Peyer's patch (tissue), 4 donors: Measurements from ENCODE around the gene RHAG. TPM values are rescaled to one million over a fixed set of nuclear protein-coding genes. Genes with fewer than 3 reads are reported as not detected.

Experiments
- DNase-seq, 3 donors: peaks; one replicate each; pipeline ENCODE4 v3.0.0-alpha.2; 2017 to 2019
- H3K27ac ChIP-seq, 4 donors: fragments of 200-600 bp; sonication (generic); one replicate each; pipeline ENCODE4 v1.5.1; 2016 to 2019
- H3K27me3 ChIP-seq, 2 donors: fragments of 200-600 bp; sonication (generic); one replicate each; pipeline ENCODE4 v1.5.1; 2019
- H3K36me3 ChIP-seq, 3 donors: fragments of 200-600 bp; sonication (generic); one replicate each; pipeline ENCODE4 v1.5.1; 2016 to 2019
- H3K4me1 ChIP-seq, 4 donors: fragments of 200-600 bp; sonication (generic); one replicate each; pipeline ENCODE4 v1.5.1; 2016 to 2019
- H3K4me3 ChIP-seq, 4 donors: fragments of 200-600 bp; sonication (generic); 1 replicate in 3 of 4; 2 replicates in 1 of 4; pipeline ENCODE4 v1.5.1; 2016 to 2019; ENCODE audit warnings: mild to moderate bottlenecking in 1 of 4
- H3K9me3 ChIP-seq, 4 donors: fragments of 200-600 bp; sonication (generic); one replicate each; pipeline ENCODE4 v1.5.1; 2016 to 2019; ENCODE audit warnings: mild to moderate bottlenecking in 1 of 4
- CTCF ChIP-seq, 6 experiments: fragments of 450-650 bp in 4 of 6; fragments of 200-600 bp in 2 of 6; sonication (generic) in 1 of 6; IDR thresholded peaks; one replicate each; pipeline ENCODE4 v1.5.1; 2017 to 2019; ENCODE audit warnings: antibody characterized with exemption in 6 of 6, mild to moderate bottlenecking in 3 of 6, moderate library complexity in 1 of 6
- POLR2A ChIP-seq, 2 donors: fragments of 450-650 bp; IDR thresholded peaks; one replicate each; pipeline ENCODE4 v1.5.1; 2017; ENCODE audit warnings: antibody characterized with exemption in 2 of 2, mild to moderate bottlenecking in 2 of 2, moderate library complexity in 2 of 2
- total RNA-seq, 4 donors: library from RNA; depleted of rRNA; stranded (reverse); fragments of >200 nt; gene quantifications; one replicate each; pipeline ENCODE4 v1.1.0, GENCODE V29; 2016

RHAG gene
- total RNA-seq, 4 donors from 2014 or later: not detected

GRCh38 chr6:49558238-49558637, 78.4 kb downstream of the RHAG start:
- no peak overlapping the region for H3K27ac ChIP-seq
- TF ChIP-seq CTCF (IDR thresholded peaks at IDR 0.05) (no peak), POLR2A (IDR thresholded peaks at IDR 0.05) (no peak)
- no peak for DNase-seq

GRCh38 chr6:49557177-49557576, 79.5 kb downstream of the RHAG start:
- Histone ChIP-seq H3K36me3 (no peaks in the 10 kb centered on the region), H3K27ac (peak overlapping the region in 1 of 4 donors; percentile 67), H3K4me1 (no peaks in the 10 kb centered on the region), H3K4me3 (no peak overlapping the region), H3K9me3 (no peaks in the 10 kb centered on the region), H3K27me3 (no peaks in the 10 kb centered on the region)
- no peak for TF ChIP-seq CTCF (IDR thresholded peaks at IDR 0.05)
- no peak for TF ChIP-seq POLR2A (IDR thresholded peaks at IDR 0.05)
- no peak for DNase-seq

More at GRCh38 chr6:49558238-49558637, 78.4 kb downstream of the RHAG start:
- no peak overlapping the region for H3K4me3 ChIP-seq
- H3K36me3 ChIP-seq: no peaks in the 10 kb centered on the region
- H3K9me3 ChIP-seq: no peaks in the 10 kb centered on the region
- H3K27me3 ChIP-seq: no peaks in the 10 kb centered on the region
- H3K4me1 ChIP-seq: no peaks in the 10 kb centered on the region

- H3K27ac ChIP-seq: peak overlapping the region in 1 of 4 donors; percentile 67
- DNase-seq: peak in 1 of 3 donors; percentile 80
- no peaks in the 10 kb centered on the region for H3K27me3 ChIP-seq
- no peaks in the 10 kb centered on the region for H3K9me3 ChIP-seq
- no peaks in the 10 kb centered on the region for H3K36me3 ChIP-seq
- no peak overlapping the region for H3K4me3 ChIP-seq
- TF ChIP-seq CTCF (IDR thresholded peaks at IDR 0.05): no peak
- TF ChIP-seq POLR2A (IDR thresholded peaks at IDR 0.05): no peak
- peaks cover 0 to 6% (median 0%) of the 10 kb centered on the region in 4 donors for H3K4me1 ChIP-seq
Measured at GRCh38 chr6:49556429-49556837, 80.2 kb downstream of the RHAG start.

- Histone ChIP-seq H3K36me3 (no peaks in the 10 kb centered on the region), H3K9me3 (no peaks in the 10 kb centered on the region), H3K27me3 (no peaks in the 10 kb centered on the region), H3K4me3 (no peak overlapping the region), H3K4me1 (peaks cover 0 to 11% (median under 1%) of the 10 kb centered on the region in 4 donors), H3K27ac (peak overlapping the region in 1 of 4 donors; percentile 47)
- TF ChIP-seq CTCF (IDR thresholded peaks at IDR 0.05) (no peak), POLR2A (IDR thresholded peaks at IDR 0.05) (no peak)
- no peak for DNase-seq
Measured at GRCh38 chr6:49555951-49556350, 80.7 kb downstream of the RHAG start.

Other genes with a start within 250 kb of the RHAG start
- gene MMUT, start 173.6 kb downstream of the RHAG start, total RNA-seq: 10 to 100 TPM; 10.7 to 24.5 (median 16.9) TPM
- gene CENPQ, start 173.5 kb downstream of the RHAG start, total RNA-seq: 1 to 10 TPM in 3 of 4 donors, under 1 TPM in 1; 0.88 to 5.8 (median 1.6) TPM
- gene GLYATL3, start 136.9 kb downstream of the RHAG start, total RNA-seq: not detected
- gene C6orf141, start 86.2 kb downstream of the RHAG start, total RNA-seq: 1 to 10 TPM in 3 of 4 donors, not detected in 1; 4.9 to 8.6 (median 8.2) TPM
- gene CRISP2, start 76.7 kb upstream of the RHAG start, total RNA-seq: not detected
- not detected for gene CRISP3, start 107.5 kb upstream of the RHAG start, total RNA-seq
- gene PGK2, start 150.4 kb upstream of the RHAG start, total RNA-seq: not detected
- not detected for gene CRISP1, start 229.7 kb upstream of the RHAG start, total RNA-seq